Measurements from ENCODE around the gene PKNOX1.

Gene PKNOX1

GRCh38 chr21:42969193-42969600 is 5.2 kb upstream of the PKNOX1 start:
- H3K9me3 Mint-ChIP-seq = no peaks in the 10 kb centered on the region
- no peak overlapping the region for H3K27ac Mint-ChIP-seq
- no peaks in the 10 kb centered on the region for H3K36me3 Mint-ChIP-seq
- H3K4me1 Mint-ChIP-seq = peaks cover 14% of the 10 kb centered on the region
- DNase-seq = no peak
- CTCF ChIA-PET = no interaction called here
- peaks cover 4% of the 10 kb centered on the region for H3K27me3 Mint-ChIP-seq
- H3K4me3 Mint-ChIP-seq = no peak overlapping the region

- H3K27ac Mint-ChIP-seq = no peak overlapping the region
- peaks cover 4% of the 10 kb centered on the region for H3K27me3 Mint-ChIP-seq
- H3K4me3 Mint-ChIP-seq = no peak overlapping the region
- DNase-seq = no peak
- CTCF ChIA-PET = no interaction called here
- H3K4me1 Mint-ChIP-seq = peaks cover 18% of the 10 kb centered on the region
- peaks cover 3% of the 10 kb centered on the region for H3K36me3 Mint-ChIP-seq
- H3K9me3 Mint-ChIP-seq = no peaks in the 10 kb centered on the region
These were observed 3.3 kb upstream of the PKNOX1 start for GRCh38 chr21:42970946-42971653.

- Mint-ChIP-seq H3K27me3 (peaks cover 4% of the 10 kb centered on the region), H3K36me3 (peaks cover 11% of the 10 kb centered on the region), H3K4me3 (no peak overlapping the region), H3K27ac (no peak overlapping the region), H3K9me3 (no peaks in the 10 kb centered on the region), H3K4me1 (peaks cover 26% of the 10 kb centered on the region)
- CTCF ChIA-PET = no interaction called here
- DNase-seq = no peak
These were observed 2.5 kb upstream of the PKNOX1 start for GRCh38 chr21:42971897-42972275.

GRCh38 chr21:42973309-42973990 is 912 bp upstream of the PKNOX1 start:
- peak; percentile 23 for DNase-seq
- peaks cover 4% of the 10 kb centered on the region for H3K27me3 Mint-ChIP-seq
- CTCF ChIA-PET = no interaction called here
- H3K4me1 Mint-ChIP-seq = peaks cover 36% of the 10 kb centered on the region
- H3K27ac Mint-ChIP-seq = peak overlapping the region; percentile 92
- peak overlapping the region; percentile 70 for H3K4me3 Mint-ChIP-seq
- H3K36me3 Mint-ChIP-seq = peaks cover 20% of the 10 kb centered on the region
- H3K9me3 Mint-ChIP-seq = no peaks in the 10 kb centered on the region

GRCh38 chr21:42974832-42975820 is 764 bp downstream of the PKNOX1 start:
- CTCF ChIA-PET = no interaction called here
- H3K27ac Mint-ChIP-seq = peak overlapping the region; percentile 95
- H3K9me3 Mint-ChIP-seq = no peaks in the 10 kb centered on the region
- peaks cover 4% of the 10 kb centered on the region for H3K27me3 Mint-ChIP-seq
- peak overlapping the region; percentile 90 for H3K4me3 Mint-ChIP-seq
- H3K4me1 Mint-ChIP-seq = peaks cover 39% of the 10 kb centered on the region
- DNase-seq = peak; percentile 66
- peaks cover 32% of the 10 kb centered on the region for H3K36me3 Mint-ChIP-seq

GRCh38 chr21:42975886-42976608 is 1.7 kb downstream of the PKNOX1 start:
- Mint-ChIP-seq H3K4me1 (peaks cover 43% of the 10 kb centered on the region), H3K36me3 (peaks cover 32% of the 10 kb centered on the region), H3K9me3 (no peaks in the 10 kb centered on the region), H3K27ac (peak overlapping the region; percentile 95), H3K27me3 (peaks cover 4% of the 10 kb centered on the region), H3K4me3 (peak overlapping the region; percentile 90)
- CTCF ChIA-PET = no interaction called here
- DNase-seq = no peak

GRCh38 chr21:42980312-42981213 is 6.2 kb downstream of the PKNOX1 start:
- no peak overlapping the region for H3K4me3 Mint-ChIP-seq
- peaks cover 49% of the 10 kb centered on the region for H3K4me1 Mint-ChIP-seq
- no peaks in the 10 kb centered on the region for H3K27me3 Mint-ChIP-seq
- peaks cover 32% of the 10 kb centered on the region for H3K36me3 Mint-ChIP-seq
- no peak overlapping the region for H3K27ac Mint-ChIP-seq
- CTCF ChIA-PET = no interaction called here
- H3K9me3 Mint-ChIP-seq = no peaks in the 10 kb centered on the region
- no peak for DNase-seq

GRCh38 chr21:42981214-42981523 is 6.8 kb downstream of the PKNOX1 start:
- Mint-ChIP-seq H3K27me3 (no peaks in the 10 kb centered on the region), H3K27ac (no peak overlapping the region), H3K4me3 (no peak overlapping the region), H3K4me1 (peaks cover 44% of the 10 kb centered on the region), H3K9me3 (no peaks in the 10 kb centered on the region), H3K36me3 (peaks cover 29% of the 10 kb centered on the region)
- CTCF ChIA-PET = no interaction called here
- DNase-seq = no peak

- Mint-ChIP-seq H3K27ac (no peak overlapping the region), H3K9me3 (no peaks in the 10 kb centered on the region), H3K36me3 (peaks cover 22% of the 10 kb centered on the region), H3K4me1 (peaks cover 44% of the 10 kb centered on the region), H3K27me3 (no peaks in the 10 kb centered on the region), H3K4me3 (no peak overlapping the region)
- CTCF ChIA-PET = no interaction called here
- no peak for DNase-seq
These were observed 7.5 kb downstream of the PKNOX1 start for GRCh38 chr21:42981862-42982261.

- CTCF ChIA-PET = no interaction called here
- DNase-seq = peak; percentile 39
- Mint-ChIP-seq H3K27me3 (no peaks in the 10 kb centered on the region), H3K9me3 (no peaks in the 10 kb centered on the region), H3K4me1 (peaks cover 34% of the 10 kb centered on the region), H3K36me3 (peaks cover 12% of the 10 kb centered on the region), H3K27ac (no peak overlapping the region), H3K4me3 (no peak overlapping the region)
These were observed 8.7 kb downstream of the PKNOX1 start for GRCh38 chr21:42983103-42983502.

GRCh38 chr21:42983869-42984268 is 9.5 kb downstream of the PKNOX1 start:
- Mint-ChIP-seq H3K4me3 (no peak overlapping the region), H3K27me3 (no peaks in the 10 kb centered on the region), H3K27ac (no peak overlapping the region), H3K36me3 (peaks cover 8% of the 10 kb centered on the region), H3K4me1 (peaks cover 34% of the 10 kb centered on the region), H3K9me3 (no peaks in the 10 kb centered on the region)
- CTCF ChIA-PET = interaction anchor here (0.7 kb wide), 1 partner anchor 511 kb away, joined by 4 read pairs; no protein-coding TSS in a partner anchor
- DNase-seq = no peak

- H3K27ac Mint-ChIP-seq = no peak overlapping the region
- H3K4me3 Mint-ChIP-seq = no peak overlapping the region
- CTCF ChIA-PET = no interaction called here
- no peaks in the 10 kb centered on the region for H3K27me3 Mint-ChIP-seq
- H3K36me3 Mint-ChIP-seq = no peaks in the 10 kb centered on the region
- no peak for DNase-seq
- H3K9me3 Mint-ChIP-seq = no peaks in the 10 kb centered on the region
- H3K4me1 Mint-ChIP-seq = peaks cover 30% of the 10 kb centered on the region
These were observed 11.9 kb downstream of the PKNOX1 start for GRCh38 chr21:42986125-42986783.
